ENCODE results near the gene GPX5.
"Not testable (repeated sequence)": the region's sequence is repeated elsewhere in the genome, so short reads cannot be mapped to it uniquely, and the experiment has no call there.

GPX5 gene

DNA sequence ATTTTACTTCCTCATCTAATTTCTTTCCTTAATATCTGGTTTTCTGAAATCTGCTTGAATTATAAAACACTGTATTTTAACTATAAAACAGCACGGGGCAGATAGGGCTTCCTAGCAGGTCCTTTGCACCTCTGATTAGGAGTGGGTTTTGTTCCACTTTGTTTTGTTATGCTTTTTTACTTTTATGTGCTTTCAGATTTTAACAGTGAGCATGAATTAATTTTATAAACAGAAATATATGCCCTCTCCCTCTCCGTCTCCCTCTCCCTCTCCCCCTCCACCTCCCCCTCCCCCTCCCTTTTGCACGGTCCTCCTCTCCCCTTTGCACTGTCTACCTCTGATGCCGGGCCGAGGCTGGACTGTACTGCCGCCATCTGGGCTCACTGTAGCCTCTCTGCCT, 24.4 kb upstream of the GPX5 start:
- no peaks in the 10 kb centered on the region for H3K9me3 Mint-ChIP-seq
- no peaks in the 10 kb centered on the region for H3K4me1 Mint-ChIP-seq
- no peak overlapping the region for H3K4me3 Mint-ChIP-seq
- no peak for ATAC-seq
- no peak for DNase-seq
- no peak overlapping the region for H3K27ac Mint-ChIP-seq
- peaks cover 8% of the 10 kb centered on the region for H3K27me3 Mint-ChIP-seq
- no peaks in the 10 kb centered on the region for H3K36me3 Mint-ChIP-seq (ENCODE audit: low read depth)

DNA sequence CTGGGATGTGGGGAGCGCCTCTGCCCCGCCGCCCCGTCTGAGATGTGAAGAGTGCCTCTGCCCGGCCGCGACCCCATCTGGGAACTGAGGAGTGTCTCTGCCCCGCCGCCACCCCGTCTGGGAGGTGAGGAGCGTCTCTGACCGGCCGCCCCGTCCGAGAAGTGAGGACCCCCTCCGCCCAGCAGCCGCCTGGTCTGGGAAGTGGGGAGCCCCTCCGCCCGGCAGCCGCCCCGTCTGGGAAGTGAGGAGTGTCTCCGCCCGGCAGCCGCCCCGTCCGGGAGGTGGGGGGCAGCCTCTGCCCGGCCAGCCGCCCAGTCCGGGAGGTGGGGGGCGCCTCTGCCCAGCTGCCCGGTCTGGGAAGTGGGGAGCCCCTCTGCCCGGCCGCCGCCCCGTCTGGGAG, 23.5 kb upstream of the GPX5 start:
- H3K27ac Mint-ChIP-seq; H3K36me3 Mint-ChIP-seq (ENCODE audit: low read depth); ATAC-seq; DNase-seq; H3K4me3 Mint-ChIP-seq; H3K9me3 Mint-ChIP-seq; H3K4me1 Mint-ChIP-seq: not testable (repeated sequence)
- peaks cover 14% of the 10 kb centered on the region for H3K27me3 Mint-ChIP-seq

DNA sequence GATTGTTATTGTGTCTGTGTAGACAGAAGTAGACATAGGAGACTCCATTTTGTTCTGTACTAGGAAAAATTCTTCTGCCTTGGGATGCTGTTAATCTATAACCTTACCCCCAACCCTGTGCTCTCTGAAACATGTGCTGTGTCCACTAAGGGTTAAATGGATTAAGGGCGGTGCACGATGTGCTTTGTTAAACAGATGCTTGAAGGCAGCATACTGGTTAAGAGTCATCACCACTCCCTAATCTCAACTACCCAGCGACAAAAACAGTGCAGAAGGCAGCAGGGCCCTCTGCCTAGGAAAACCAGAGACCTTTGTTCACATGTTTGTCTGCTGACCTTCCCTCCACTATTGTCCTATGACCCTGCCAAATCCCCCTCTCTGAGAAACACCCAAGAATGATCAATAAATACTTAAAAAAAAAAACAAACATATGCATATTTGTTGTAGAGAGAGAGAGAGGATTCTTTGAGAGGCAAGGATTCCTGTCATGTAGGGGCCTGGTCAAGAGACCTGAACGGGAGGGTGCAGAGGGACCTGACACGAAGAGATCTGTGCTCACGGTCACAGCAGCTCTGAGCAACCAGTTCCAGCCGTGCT, 22.9 kb upstream of the GPX5 start:
- DNase-seq; H3K27ac Mint-ChIP-seq; H3K4me1 Mint-ChIP-seq; H3K9me3 Mint-ChIP-seq; H3K4me3 Mint-ChIP-seq; ATAC-seq; H3K36me3 Mint-ChIP-seq (ENCODE audit: low read depth): not testable (repeated sequence)
- H3K27me3 Mint-ChIP-seq, result peaks cover 15% of the 10 kb centered on the region

DNA sequence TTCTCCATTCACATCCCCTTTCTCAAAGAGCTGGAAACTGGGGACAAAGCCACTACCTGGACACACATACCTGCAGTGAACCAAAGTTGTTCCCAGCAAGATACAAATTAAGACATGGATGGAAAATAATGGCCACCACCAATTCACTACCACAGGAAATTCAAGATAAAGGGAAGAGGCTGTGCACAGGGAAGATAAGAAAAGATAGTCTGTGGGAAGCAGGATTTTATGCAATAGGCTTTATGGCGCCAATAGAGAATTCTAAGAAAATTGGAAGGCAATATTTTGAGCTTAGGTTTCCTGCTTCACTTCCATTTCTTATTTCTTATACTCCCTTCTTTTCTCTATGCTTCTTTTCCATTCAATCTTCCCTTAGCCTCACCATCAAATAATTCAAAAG, 19.9 kb upstream of the GPX5 start:
- Mint-ChIP-seq H3K36me3 (ENCODE audit: low read depth) (no peaks in the 10 kb centered on the region), H3K27me3 (peaks cover 15% of the 10 kb centered on the region), H3K9me3 (no peaks in the 10 kb centered on the region), H3K4me1 (peaks cover 8% of the 10 kb centered on the region), H3K27ac (no peak overlapping the region), H3K4me3 (no peak overlapping the region)
- DNase-seq, result no peak
- ATAC-seq, result no peak

DNA sequence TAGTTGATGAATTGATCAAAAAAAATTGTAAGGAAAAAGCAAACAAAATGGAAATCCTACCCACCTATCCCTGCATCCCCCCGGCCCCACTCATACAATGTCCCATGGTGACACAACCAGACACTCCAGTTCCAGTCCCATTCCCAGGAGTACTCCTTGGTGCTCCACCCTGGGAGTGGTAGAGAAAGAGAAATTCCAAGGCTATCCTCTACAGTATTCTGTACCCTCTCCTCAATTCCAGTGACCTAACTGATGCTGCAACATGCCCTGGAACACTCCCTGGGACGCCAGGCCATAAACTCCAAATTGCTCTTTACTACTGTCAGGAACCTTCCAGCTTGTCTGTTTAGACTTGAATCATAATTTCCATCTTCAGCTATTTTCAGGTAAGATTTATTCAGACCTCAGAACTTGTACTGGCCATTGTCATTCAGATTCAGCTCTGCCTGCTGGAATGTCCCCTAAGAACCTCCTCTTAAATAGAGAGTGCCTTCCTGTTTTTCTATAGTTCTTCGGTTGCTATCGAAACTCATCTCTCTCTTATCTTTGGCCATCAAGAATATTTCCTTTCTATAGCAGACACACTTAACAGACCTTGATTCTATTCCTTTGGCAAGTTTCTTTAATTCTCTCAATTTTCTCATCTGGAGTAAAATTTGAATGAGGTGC, 18.7 kb upstream of the GPX5 start:
- H3K9me3 Mint-ChIP-seq, result no peaks in the 10 kb centered on the region
- H3K27me3 Mint-ChIP-seq, result peaks cover 15% of the 10 kb centered on the region
- no peaks in the 10 kb centered on the region for H3K36me3 Mint-ChIP-seq (ENCODE audit: low read depth)
- H3K4me1 Mint-ChIP-seq, result peaks cover 8% of the 10 kb centered on the region
- DNase-seq (no peak), ATAC-seq (no peak)
- H3K4me3 Mint-ChIP-seq, result no peak overlapping the region
- no peak overlapping the region for H3K27ac Mint-ChIP-seq

DNA sequence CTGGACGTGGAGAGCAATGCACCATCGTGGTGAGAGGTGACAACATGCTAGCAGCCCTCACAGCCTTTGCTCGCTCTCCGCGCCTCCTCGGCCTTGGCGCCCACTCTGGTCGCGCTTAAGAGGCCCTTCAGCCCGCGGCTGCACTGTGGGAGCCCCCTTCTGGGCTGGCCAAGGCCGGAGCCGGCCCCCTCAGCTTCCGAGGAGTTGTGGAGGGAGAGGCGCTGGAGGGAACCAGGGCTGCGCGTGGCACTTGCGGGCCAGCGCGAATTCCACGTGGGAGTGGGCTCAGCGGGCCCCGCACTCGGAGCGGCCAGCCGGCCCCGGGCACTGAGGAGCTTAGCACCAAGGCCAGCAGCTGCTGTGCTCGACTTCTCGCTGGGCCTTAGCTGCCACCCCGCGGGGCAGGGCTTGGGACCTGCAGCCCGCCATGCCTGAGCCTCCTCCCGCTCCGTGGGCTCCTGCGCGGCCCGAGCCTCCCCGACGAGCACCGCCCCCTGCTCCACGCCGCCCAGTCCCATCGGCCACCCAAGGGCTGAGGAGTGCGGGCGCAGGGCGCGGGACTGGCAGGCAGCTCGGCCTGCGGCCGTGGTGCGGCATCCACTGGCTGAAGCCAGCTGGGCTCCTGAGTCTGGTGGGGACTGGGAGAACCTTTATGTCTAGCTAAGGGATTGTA, 13.9 kb upstream of the GPX5 start:
- Mint-ChIP-seq H3K4me1 (peaks cover 8% of the 10 kb centered on the region), H3K36me3 (ENCODE audit: low read depth) (no peaks in the 10 kb centered on the region), H3K4me3 (no peak overlapping the region), H3K27ac (no peak overlapping the region), H3K9me3 (no peaks in the 10 kb centered on the region), H3K27me3 (peaks cover 14% of the 10 kb centered on the region)
- ATAC-seq (no peak), DNase-seq (no peak)

DNA sequence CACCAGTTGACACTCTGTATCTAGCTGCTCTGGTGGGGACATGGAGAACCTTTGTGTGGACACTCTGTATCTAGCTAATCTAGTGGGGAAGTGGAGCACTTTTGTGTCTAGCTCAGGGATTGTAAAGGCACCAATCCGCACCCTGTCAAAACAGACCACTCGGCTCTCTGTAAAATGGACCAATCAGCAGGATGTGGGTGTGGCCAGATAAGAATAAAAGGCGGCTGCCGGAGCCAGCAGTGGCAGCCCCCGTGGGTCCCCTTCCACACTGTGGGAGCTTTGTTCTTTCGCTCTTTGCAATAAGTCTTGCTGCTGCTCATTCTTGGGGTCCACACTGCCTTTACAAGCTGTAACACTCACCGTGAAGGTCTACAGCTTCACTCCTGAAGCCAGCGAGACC, 13.3 kb upstream of the GPX5 start:
- not testable (repeated sequence) for H3K27ac Mint-ChIP-seq; H3K4me1 Mint-ChIP-seq; ATAC-seq; H3K36me3 Mint-ChIP-seq (ENCODE audit: low read depth); H3K9me3 Mint-ChIP-seq; DNase-seq; H3K4me3 Mint-ChIP-seq
- H3K27me3 Mint-ChIP-seq, result peaks cover 12% of the 10 kb centered on the region

DNA sequence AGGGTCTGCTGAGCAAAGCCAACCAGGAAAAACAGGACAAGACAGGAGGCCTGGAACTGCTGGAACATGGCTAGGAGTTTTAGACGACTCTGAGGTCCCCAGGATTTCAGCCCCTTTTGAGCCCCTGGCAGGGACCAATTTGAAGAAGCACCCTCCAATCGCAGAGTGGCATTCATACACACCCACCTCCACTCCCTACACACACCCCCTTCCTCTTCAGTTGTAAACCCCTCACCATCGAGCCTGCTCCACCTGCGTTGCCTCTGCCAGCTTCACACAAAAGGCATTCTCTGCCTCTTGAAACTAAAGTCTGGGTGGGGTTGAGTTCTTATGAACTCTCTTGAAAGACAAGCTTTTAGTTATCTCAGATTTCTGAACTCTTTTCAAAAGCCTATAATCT, 10.0 kb upstream of the GPX5 start, which contains the start of gene GPX6:
GPX6 (minus strand) TSS at position 118 of the 400 bp plus-strand sequence; CDS start at position 68, 50 bp downstream.
- H3K27ac Mint-ChIP-seq, result no peak within 1 kb of the TSS
- no peaks in the 10 kb centered on the region for H3K4me1 Mint-ChIP-seq

DNA sequence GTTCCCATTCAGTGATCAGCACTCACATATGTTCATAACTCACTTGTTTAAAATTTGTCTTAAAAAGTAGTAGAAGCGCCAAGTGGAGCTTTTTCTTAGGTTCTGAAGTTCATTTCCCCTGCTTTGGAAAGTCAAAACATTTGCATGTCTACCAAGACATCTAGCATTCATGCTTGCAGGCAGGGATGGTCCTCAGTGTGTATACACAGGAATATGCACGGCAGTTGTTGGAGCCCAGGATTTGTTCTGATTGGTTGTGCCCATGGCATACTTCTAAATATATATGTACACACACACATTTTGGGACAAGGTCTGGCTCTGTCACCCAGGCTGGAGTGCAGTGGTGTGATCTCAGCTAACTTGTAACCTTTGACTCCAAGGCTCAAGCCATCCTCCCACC, 7.7 kb upstream of the GPX5 start:
- Mint-ChIP-seq H3K9me3 (no peaks in the 10 kb centered on the region), H3K36me3 (ENCODE audit: low read depth) (no peaks in the 10 kb centered on the region), H3K27ac (no peak overlapping the region), H3K4me3 (no peak overlapping the region), H3K27me3 (peaks cover 26% of the 10 kb centered on the region), H3K4me1 (peaks cover 8% of the 10 kb centered on the region)
- ATAC-seq, result no peak
- no peak for DNase-seq

More for the DNA sequence above, 10.0 kb upstream of the GPX5 start, which contains the start of gene GPX6:
- no peaks in the 10 kb centered on the region for H3K36me3 Mint-ChIP-seq (ENCODE audit: low read depth)
- DNase-seq (no peak), ATAC-seq (no peak)
- H3K27me3 Mint-ChIP-seq, result peaks cover 19% of the 10 kb centered on the region
- H3K9me3 Mint-ChIP-seq, result no peaks in the 10 kb centered on the region
- H3K4me3 Mint-ChIP-seq, result no peak within 1 kb of the TSS

DNA sequence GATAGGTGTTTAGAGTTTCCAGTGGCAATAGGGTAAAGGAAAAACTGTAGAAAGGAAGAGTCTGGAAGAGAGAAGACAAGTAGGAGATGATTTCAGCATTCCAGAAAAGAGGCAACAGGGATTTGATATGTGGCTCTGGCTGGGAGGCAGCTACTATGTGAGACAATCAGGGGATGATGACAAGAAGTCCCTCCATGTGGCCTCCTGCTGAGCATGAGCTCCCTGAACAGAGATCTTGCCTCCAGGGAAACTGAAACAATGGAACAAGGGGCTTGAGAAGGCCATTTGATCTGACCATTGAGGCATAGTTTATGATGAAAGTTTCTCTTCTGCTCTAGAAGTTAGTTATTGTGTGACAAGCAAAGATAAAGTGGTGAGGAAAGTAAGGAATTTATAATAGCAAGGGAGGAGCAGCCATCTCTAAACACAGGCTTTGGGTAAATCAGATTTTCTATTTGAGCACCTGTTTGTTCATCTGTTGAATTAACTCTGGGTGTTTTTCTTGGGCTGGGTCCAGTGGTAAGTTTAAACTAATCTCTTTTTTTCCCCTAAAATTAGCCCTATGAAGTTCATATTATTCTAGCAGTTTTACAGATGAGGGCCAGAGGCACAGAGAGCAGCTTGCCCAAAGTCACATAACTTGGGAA, 3.0 kb upstream of the GPX5 start:
- ATAC-seq (no peak), DNase-seq (no peak)
- Mint-ChIP-seq H3K36me3 (ENCODE audit: low read depth) (peaks cover 2% of the 10 kb centered on the region), H3K27me3 (peaks cover 41% of the 10 kb centered on the region), H3K4me3 (no peak overlapping the region), H3K4me1 (peaks cover 24% of the 10 kb centered on the region), H3K27ac (no peak overlapping the region), H3K9me3 (no peaks in the 10 kb centered on the region)

DNA sequence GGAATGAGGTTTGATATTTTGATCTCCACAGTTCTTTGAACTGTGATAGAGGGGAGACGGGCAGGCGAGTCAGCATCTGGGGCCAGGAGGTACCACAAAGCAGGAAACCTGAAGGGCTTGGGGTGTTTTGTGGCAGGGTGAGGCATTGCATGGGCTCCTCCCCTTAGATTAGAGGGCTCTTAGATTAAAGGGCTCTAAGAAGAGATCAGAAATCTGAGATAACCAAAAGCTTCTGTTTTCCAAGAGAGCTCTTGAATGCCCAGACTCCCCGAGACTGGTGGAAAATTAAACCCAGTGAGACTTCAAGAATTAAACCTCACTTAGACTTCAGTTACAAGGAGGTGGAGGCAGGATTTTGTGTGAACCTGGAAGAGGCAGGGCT, 2.4 kb upstream of the GPX5 start:
- peak; percentile 91 for ATAC-seq
- Mint-ChIP-seq H3K27me3 (peaks cover 44% of the 10 kb centered on the region), H3K27ac (no peak overlapping the region), H3K4me3 (no peak overlapping the region), H3K9me3 (no peaks in the 10 kb centered on the region), H3K36me3 (ENCODE audit: low read depth) (peaks cover 2% of the 10 kb centered on the region), H3K4me1 (peaks cover 24% of the 10 kb centered on the region)
- peak; percentile 19 for DNase-seq

DNA sequence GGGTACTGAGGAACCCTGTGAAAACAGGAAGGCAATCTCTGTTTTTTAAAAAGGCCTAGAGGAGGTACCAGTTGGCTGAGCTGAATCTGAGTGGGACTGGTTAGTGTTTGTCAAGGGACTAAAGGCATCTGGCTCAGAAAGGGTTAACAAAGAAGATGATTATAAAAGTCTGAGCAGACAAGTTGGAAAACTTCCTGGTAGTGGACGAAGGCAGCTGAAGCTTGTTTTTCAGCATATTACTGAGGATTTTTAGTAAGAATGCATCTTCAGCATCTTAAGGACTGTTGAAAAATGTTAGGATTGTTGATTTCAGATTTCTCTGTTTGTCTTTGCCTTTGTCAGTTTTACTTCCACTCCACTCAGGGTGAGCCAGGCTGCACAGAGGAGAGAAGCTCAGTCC, 5.1 kb downstream of the GPX5 start:
- Mint-ChIP-seq H3K27me3 (peaks cover 40% of the 10 kb centered on the region), H3K27ac (no peak overlapping the region), H3K36me3 (ENCODE audit: low read depth) (no peaks in the 10 kb centered on the region), H3K4me1 (peaks cover 3% of the 10 kb centered on the region), H3K4me3 (no peak overlapping the region), H3K9me3 (no peaks in the 10 kb centered on the region)
- ATAC-seq, result no peak
- DNase-seq, result no peak

DNA sequence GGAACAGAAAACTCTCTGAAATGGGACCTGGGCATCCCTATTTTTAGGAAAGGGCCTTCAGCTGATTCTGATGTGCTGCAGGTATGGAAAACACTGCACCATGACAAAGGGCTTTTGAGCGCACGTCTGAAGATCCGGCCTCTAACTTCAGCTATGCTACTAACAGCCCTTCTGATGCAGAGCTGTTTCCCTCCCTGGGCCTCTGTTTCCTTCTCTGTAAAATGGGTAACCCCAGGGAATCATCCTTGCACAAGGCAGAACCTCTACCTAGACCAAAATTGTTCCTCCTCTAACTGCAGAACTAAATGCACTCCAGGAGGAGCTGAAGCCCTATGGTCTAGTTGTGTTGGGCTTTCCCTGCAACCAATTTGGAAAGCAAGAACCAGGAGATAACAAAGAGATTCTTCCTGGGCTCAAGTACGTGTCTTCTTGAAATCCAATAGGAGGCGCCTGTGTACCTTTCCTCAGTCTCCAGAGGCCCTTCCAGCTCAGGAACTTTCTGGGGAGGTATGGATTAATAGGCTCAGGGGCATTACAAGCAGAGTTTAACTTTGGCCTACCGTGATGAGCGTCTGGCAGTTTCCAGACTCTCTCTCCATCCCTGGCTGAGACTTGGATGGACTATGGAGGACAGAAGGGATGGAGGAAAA, 5.9 kb downstream of the GPX5 start:
- Mint-ChIP-seq H3K27me3 (peaks cover 40% of the 10 kb centered on the region), H3K27ac (no peak overlapping the region), H3K36me3 (ENCODE audit: low read depth) (no peaks in the 10 kb centered on the region), H3K4me1 (no peaks in the 10 kb centered on the region), H3K4me3 (no peak overlapping the region), H3K9me3 (peaks cover 3% of the 10 kb centered on the region)
- DNase-seq, result no peak
- ATAC-seq, result no peak

DNA sequence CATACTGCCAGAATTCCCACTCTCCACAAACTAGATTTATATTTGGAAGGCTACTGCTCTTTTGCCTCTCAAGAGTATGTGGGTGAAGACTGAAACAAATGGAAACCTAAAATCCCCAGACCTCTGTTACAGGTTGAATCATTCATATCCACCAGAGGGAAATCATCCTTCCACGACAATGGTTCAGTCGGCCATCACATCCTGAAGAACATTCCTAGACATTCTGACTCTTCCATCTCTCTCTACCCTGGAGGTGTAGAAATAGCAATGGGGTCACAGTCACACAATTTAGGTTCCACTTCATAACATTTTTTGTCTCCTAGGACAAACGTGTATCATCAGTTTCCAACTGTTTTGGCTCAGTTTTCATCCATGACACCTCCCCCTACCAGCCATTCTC, 8.6 kb downstream of the GPX5 start:
- Mint-ChIP-seq H3K4me3 (no peak overlapping the region), H3K9me3 (peaks cover 3% of the 10 kb centered on the region), H3K36me3 (ENCODE audit: low read depth) (no peaks in the 10 kb centered on the region), H3K27ac (no peak overlapping the region), H3K4me1 (peaks cover 16% of the 10 kb centered on the region), H3K27me3 (peaks cover 41% of the 10 kb centered on the region)
- DNase-seq (no peak), ATAC-seq (no peak)
